Measurements from ENCODE around the gene MAP3K20. TPM values are rescaled to one million over a fixed set of nuclear protein-coding genes. Genes with fewer than 3 reads are reported as not detected.
"Not testable (repeated sequence)": the region's sequence is repeated elsewhere in the genome, so short reads cannot be mapped to it uniquely, and the experiment has no call there.

The MAP3K20 gene
- total RNA-seq, 2 donors from 2014 or later, result 138 to 167 TPM

DNA sequence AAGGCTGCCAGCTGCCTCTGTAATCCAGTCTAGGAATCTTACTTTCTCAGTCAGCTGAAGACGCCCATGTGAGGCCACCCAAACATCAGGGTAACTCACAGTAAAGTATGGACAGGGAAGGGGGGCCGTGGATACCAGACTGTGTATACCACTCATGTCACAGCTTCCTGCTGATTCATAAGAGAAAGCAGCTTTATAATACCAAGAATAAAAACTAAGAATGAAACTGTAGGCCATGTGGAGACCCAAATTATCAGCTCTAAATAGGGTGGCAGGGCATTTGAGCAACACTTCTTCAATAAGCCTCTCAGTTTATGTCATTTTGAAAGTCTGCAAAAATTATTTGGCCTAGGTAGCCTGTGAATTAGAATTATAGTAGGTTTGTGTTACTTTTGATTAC, 164.0 kb downstream of the MAP3K20 start:
- intact Hi-C loops (cut with DNase I), result no loop called here

GRCh38 chr2:173240083-173240482, 164.4 kb downstream of the MAP3K20 start:
- intact Hi-C loops (cut with DNase I), result no loop called here
- no peak for DNase-seq (ENCODE audit: low spot score)

More for the DNA sequence above, 164.0 kb downstream of the MAP3K20 start:
- no peak for DNase-seq (ENCODE audit: low spot score)

- intact Hi-C loops (cut with DNase I), result no loop called here
- DNase-seq (ENCODE audit: low spot score), result no peak
These were observed 166.0 kb downstream of the MAP3K20 start for GRCh38 chr2:173241643-173242042.

- no peak for DNase-seq (ENCODE audit: low spot score)
- intact Hi-C loops (cut with DNase I), result no loop called here
These were observed 171.5 kb downstream of the MAP3K20 start for GRCh38 chr2:173247156-173247555.

DNA sequence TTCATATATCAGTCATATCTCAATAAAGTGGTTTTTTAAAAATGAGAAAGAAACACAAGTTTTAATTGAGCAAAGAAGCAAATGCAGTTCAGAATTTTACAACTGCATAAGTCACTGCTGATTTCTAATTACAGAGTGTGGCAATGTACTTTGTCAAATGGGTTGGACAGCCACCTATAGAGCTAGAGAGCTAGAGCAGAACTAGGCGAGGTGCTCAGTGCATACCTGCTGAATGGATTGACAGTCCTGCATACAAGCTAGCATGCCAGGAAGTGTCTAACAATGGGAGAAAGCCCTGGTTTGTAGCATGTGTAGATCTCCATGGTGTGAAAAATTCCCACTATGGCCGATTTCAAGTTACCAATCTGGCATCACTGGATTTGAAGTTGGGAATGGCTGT, 172.7 kb downstream of the MAP3K20 start:
- intact Hi-C loops (cut with DNase I), result no loop called here
- no peak for DNase-seq (ENCODE audit: low spot score)

- intact Hi-C loops (cut with DNase I), result no loop called here
- no peak for DNase-seq (ENCODE audit: low spot score)
These were observed 174.3 kb downstream of the MAP3K20 start for GRCh38 chr2:173249661-173250641.

DNA sequence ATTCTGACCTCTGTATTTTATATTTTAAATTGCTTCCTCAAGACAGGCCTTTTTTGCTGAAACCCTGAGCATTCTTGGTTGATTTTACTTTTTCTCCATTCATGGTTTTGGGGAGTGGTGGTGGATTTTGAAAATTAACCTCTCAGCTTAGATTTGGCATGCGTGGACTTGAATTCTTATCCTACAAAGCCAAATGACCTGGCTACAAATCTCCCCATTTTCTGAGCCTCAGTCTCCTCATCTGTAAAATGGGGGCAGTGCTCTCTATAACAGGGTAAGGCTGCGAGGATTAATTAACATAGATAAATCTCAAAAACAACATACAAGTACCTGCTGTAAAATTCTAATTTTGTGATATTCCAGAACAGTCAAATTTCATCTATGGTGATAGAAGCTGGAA, 175.6 kb downstream of the MAP3K20 start:
- DNase-seq (ENCODE audit: low spot score), result no peak
- intact Hi-C loops (cut with DNase I), result no loop called here

DNA sequence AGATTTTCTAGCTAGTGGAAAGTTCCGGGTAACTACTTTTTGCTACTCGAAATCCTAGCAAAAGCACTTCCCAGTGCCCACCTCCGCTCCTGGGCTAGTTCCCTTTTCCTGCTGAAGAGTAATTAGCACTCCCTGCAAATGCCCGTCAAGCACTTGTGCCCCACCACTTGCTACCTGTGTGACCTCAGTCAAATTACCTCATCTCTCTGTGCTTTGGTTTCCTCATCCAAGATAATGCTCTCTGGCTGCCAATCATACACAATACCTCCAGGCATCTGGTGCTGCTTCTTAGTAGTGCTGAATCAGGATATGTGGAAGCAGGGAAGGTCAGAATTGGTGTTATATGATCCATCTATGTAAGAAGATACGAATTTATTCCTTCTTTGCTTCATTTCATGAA, 176.9 kb downstream of the MAP3K20 start:
- no peak for DNase-seq (ENCODE audit: low spot score)
- intact Hi-C loops (cut with DNase I), result no loop called here

DNA sequence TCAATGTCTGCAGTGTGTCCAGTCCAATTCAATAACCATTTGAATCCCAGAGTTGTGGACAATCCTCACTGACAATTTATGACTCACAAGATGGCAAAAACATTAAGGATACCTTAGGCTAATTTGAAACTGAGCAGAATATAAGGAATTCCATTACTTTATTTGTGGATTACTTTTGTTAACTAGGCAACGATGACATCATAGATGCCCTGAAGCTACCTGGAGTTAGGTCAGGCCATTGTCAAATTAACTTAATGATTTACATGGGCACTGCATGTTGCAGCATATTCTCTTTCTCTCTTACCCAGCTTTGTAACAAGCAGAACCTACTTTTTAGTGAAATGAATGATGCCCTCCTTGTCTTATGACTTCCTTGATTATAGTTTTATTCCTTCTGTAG, 179.0 kb downstream of the MAP3K20 start:
- intact Hi-C loops (cut with DNase I), result no loop called here
- no peak for DNase-seq (ENCODE audit: low spot score)

GRCh38 chr2:173258701-173259100, 183.1 kb downstream of the MAP3K20 start:
- intact Hi-C loops (cut with DNase I), result no loop called here
- DNase-seq (ENCODE audit: low spot score), result no peak

GRCh38 chr2:173262356-173262755, 186.7 kb downstream of the MAP3K20 start:
- DNase-seq (ENCODE audit: low spot score); intact Hi-C loops (cut with DNase I): not testable (repeated sequence)

- DNase-seq (ENCODE audit: low spot score), result no peak
- intact Hi-C loops (cut with DNase I), result no loop called here
These were observed 188.5 kb downstream of the MAP3K20 start for GRCh38 chr2:173264151-173264550.

DNA sequence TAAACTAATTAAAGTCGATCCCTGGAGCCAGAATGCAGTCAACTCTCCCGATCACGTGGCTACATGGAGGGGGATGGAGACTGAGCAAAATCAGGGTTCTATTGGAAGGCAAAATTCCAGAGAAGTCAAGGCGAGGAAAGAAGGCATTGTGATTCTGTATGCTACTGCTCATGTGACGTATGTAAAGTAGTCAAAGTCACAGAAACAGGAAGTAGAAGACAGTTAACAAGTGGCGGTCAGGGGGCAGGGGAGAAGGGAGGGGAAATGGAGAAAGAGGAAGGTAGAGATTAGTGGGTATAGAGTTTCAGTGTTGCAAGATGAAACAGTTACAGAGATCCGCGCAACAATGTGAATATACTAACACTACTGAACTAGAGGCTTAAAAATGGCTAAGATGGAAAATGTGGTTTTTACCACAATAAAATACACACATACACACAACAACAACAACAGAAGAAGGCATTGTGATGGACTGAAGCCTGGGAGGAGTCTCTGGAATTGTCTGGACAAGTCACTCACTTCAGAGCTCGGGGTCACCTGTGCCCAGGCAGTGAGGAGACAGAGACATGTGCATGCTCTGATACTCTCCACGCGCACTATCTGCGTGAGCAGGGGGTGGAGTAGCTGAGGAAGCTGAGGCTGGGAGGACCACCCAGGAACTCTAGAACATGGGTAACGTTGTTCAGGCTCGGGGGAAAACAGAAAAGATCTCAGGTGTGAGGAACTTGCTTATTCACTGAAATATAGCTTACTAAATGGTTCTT, 189.1 kb downstream of the MAP3K20 start:
- intact Hi-C loops (cut with DNase I), result no loop called here
- DNase-seq (ENCODE audit: low spot score), result no peak

- DNase-seq (ENCODE audit: low spot score), result no peak
- intact Hi-C loops (cut with DNase I), result no loop called here
These were observed 195.5 kb downstream of the MAP3K20 start for GRCh38 chr2:173271135-173271534.

GRCh38 chr2:173271825-173272224, 196.2 kb downstream of the MAP3K20 start:
- intact Hi-C loops (cut with DNase I), result no loop called here
- DNase-seq (ENCODE audit: low spot score), result no peak

GRCh38 chr2:173272849-173273248, 197.2 kb downstream of the MAP3K20 start:
- intact Hi-C loops (cut with DNase I), result no loop called here

GRCh38 chr2:173278794-173279526, 203.3 kb downstream of the MAP3K20 start:
- intact Hi-C loops (cut with DNase I), result no loop called here
- DNase-seq (ENCODE audit: low spot score), result no peak

More at GRCh38 chr2:173272849-173273248, 197.2 kb downstream of the MAP3K20 start:
- no peak for DNase-seq (ENCODE audit: low spot score)

DNA sequence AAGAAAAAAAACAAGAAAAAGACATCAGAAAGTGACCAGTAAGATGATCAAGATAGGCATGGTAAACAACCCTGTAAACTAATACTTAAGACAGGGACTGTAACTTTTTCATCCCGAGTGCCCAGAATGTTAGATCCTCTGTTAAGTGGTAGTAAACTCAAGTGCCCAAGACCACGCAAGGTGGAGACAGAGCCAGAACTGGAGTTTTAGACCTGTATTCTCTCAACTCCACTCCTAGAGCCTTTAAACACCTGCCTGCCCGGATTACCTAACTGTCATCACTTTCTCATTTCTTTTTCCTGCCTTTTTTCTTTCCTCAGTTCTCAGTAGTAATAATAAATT, 203.9 kb downstream of the MAP3K20 start:
- no peak for DNase-seq (ENCODE audit: low spot score)
- intact Hi-C loops (cut with DNase I), result no loop called here

GRCh38 chr2:173280853-173281252, 205.2 kb downstream of the MAP3K20 start:
- intact Hi-C loops (cut with DNase I), result no loop called here
- no peak for DNase-seq (ENCODE audit: low spot score)

- DNase-seq (ENCODE audit: low spot score); intact Hi-C loops (cut with DNase I): not testable (repeated sequence)
These were observed 206.3 kb downstream of the MAP3K20 start for GRCh38 chr2:173281898-173282297.

Measured in posterior vena cava (tissue), 2 donors.